WI38 (cell line): ENCODE measurements around the gene TNFSF11.

Source experiments
- H3K4me3 ChIP-seq: 2 replicates; pipeline ENCODE4 v1.5.1; 2011; ENCODE audit warnings: low read depth, mild to moderate bottlenecking, control low read depth, low read length
- CTCF ChIP-seq: IDR thresholded peaks from 2 replicates; pipeline ENCODE4 v1.5.1; 2012; ENCODE audit warnings: low read depth, mild to moderate bottlenecking, control low read depth, low read length

The TNFSF11 gene

GRCh38 chr13:42561752-42562467 lies 12.0 kb upstream of the TNFSF11 start:
- TF ChIP-seq CTCF: no peak

GRCh38 chr13:42567906-42568305 lies 6.0 kb upstream of the TNFSF11 start:
- no peak overlapping the region for H3K4me3 ChIP-seq
- no peak for TF ChIP-seq CTCF

More at GRCh38 chr13:42561752-42562467, 12.0 kb upstream of the TNFSF11 start:
- H3K4me3 ChIP-seq: no peak overlapping the region

GRCh38 chr13:42569576-42570344 lies 4.2 kb upstream of the TNFSF11 start:
- no peak overlapping the region for H3K4me3 ChIP-seq
- no peak for TF ChIP-seq CTCF

GRCh38 chr13:42571895-42572294 lies 2.1 kb upstream of the TNFSF11 start:
- no peak overlapping the region for H3K4me3 ChIP-seq
- no peak for TF ChIP-seq CTCF

GRCh38 chr13:42574435-42575311 lies 721 bp downstream of the TNFSF11 start:
- no peak for TF ChIP-seq CTCF
- H3K4me3 ChIP-seq: no peak overlapping the region

- TF ChIP-seq CTCF: no peak
Observed at GRCh38 chr13:42575938-42576337, 2.0 kb downstream of the TNFSF11 start.

GRCh38 chr13:42577538-42577937 lies 3.6 kb downstream of the TNFSF11 start:
- TF ChIP-seq CTCF: no peak
- H3K4me3 ChIP-seq: no peak overlapping the region

More at GRCh38 chr13:42575938-42576337, 2.0 kb downstream of the TNFSF11 start:
- no peak overlapping the region for H3K4me3 ChIP-seq
